ENCODE results near the gene FADS1.

GRCh38 chr11:61816736-61817455 lies at the start of gene FADS1:
- peak; percentile 64 to 79 (median 74) for TF ChIP-seq POLR2AphosphoS5 (IDR thresholded peaks at IDR 0.05)
- TF ChIP-seq CTCF (IDR thresholded peaks at IDR 0.05): peak in 4 of 7 experiments; percentile 5 to 51 (median 28)
- no peak for TF ChIP-seq EP300 (IDR thresholded peaks at IDR 0.05)
- TF ChIP-seq POLR2A (IDR thresholded peaks at IDR 0.05): no peak

Measured in stomach (tissue), 4 donors.